KBM-7 (cell line): Measurements from ENCODE around the gene MOCOS.

Source experiments
- DNase-seq: peaks from one replicate; pipeline ENCODE4 v3.0.0-alpha.2; 2015
- in situ Hi-C: fragments of 300-500 bp; cut with MboI; formaldehyde crosslinking; loops from 2 replicates; pipeline ENCODE4 v1.14.3; 2020; ENCODE audit warnings: low sequenced_read_pairs, low pct_unique_long_range_greater_than_20kb, mixed read lengths

Gene MOCOS

DNA sequence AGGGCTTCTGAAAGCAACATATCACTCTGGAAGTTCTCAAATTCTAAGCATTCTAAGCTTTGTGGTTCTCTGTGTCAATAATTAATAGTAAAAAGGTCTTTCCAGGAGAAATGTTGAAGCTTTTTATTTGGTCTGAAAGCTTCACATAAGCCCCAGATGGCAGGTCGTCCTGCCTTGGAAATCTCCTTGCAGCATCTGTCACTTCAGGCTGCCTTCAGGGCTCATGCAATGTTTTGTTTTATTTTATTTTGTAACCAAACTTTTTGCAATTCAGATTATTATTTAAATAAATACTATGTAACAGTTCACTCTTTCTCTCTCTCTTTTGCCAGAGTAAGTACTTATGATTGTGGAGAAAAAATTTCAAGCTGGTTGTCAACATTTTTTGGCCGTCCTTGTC is 63.5 kb downstream of the MOCOS start:
- in situ Hi-C loops = loop anchor here (25.0 kb wide), 1 partner anchor 139 kb away; no protein-coding TSS in a partner anchor
- no peak for DNase-seq

DNA sequence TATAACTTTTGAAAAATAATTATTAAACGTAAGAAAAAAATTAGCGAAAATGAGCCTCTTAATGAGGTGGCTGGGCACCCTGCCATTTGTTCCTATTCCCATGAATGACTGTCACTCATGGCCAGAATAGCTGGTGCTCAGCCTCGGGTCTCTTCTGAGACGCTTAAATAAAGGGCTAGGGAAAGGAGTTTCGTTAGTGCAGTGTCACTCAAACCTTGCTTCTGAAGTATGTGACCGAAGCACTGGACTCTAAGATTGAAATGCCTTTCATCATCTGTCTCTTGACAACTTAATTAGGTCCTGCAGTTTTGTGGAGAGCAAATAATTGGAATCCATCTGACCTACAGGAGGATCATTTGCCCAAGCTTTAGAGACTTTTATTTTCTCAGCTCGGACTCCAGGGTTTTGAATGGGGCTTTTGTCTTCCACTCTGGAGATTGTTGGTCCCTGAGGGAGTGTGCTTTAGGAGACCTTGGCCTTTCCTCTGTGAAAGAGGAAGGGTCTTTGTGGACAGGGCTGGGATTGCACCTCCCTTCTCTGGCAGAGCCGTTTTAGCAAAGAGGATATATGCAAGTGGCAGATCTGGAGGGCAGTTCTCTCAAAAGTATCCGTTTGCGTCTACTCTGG is 67.9 kb downstream of the MOCOS start:
- in situ Hi-C loops = loop anchor here (25.0 kb wide), 1 partner anchor 143 kb away; no protein-coding TSS in a partner anchor
- DNase-seq = no peak

DNA sequence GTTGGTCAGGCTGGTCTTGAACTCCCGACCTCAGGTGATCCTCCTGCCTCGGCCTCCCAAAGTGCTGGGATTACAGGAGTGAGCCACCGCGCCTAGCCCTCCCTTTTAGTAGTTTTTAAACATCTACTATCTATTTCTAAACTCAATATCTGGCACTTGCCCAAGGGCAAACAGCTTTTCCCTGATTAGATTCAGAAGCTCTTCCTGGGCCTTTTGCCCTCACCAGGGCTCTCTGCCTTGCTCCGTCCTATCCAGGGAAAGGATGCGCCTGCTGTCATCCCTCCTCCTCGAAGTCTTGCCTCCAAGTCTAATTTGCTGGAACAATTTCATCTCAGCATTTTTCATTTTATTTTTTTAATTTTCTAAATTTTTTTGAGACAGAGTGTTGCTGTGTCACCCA is 68.8 kb downstream of the MOCOS start:
- in situ Hi-C loops = loop anchor here (25.0 kb wide), 1 partner anchor 144 kb away; no protein-coding TSS in a partner anchor
- no peak for DNase-seq

DNA sequence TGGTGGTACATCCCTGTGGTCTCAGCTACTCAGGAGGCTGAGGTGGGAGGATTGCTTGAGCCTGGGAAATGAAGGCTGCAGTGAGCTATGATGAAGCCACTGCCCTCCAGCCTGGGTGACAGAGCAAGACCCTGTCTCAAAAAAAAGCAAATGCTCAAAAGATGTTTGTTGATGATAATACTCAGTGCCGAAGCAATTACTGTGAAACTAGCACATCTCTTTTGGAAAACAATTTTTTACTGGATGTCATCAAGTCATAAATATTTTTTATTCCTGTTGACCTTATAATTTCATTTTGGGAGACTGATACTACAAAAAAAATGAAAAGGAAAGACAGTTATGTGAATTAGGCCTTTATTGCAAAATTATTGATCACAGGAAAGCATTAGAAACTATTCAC is 75.7 kb downstream of the MOCOS start:
- in situ Hi-C loops = loop anchor here (25.0 kb wide), 1 partner anchor 151 kb away; no protein-coding TSS in a partner anchor
- DNase-seq = no peak

DNA sequence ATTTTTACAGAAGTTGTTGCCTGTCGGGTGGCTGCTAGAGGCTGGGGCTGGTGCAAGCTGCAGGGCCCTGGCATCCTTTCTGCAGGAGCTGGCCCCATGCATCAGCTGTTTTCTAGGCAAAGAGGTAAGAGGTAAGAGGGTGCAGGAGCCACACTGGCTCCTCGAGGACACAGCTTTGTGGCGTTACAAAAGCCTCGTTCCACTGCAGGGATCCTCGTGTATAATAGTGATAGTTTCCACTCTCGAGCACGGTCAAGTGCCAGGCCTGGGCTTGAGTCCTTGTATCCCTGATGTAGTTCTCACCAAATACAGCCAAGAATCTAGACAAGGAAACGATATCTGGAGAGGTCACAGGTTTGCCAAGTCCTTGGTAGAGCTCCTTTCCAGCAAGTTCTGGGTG is 77.0 kb downstream of the MOCOS start:
- no peak for DNase-seq
- in situ Hi-C loops = loop anchor here (25.0 kb wide), 1 partner anchor 152 kb away; no protein-coding TSS in a partner anchor

DNA sequence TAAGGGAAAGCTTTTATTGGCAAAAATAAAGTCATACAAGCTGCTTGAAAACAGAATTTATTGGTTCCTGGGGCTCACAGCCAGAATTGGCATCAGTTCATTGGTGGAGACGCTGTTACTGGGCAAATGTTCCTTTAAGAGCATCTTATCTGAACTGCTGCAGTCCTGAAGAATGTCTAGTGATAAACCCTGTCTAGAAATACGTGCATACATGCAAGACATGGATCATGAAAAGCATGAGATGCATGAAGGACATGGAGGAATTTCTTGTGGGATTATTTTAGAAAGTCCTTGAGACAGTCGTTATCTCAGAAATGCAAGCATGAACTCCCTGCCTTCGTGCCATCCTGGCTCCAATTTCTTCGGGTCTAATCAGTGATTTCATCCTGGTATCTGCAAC is 77.7 kb downstream of the MOCOS start:
- in situ Hi-C loops = loop anchor here (25.0 kb wide), 1 partner anchor 153 kb away; no protein-coding TSS in a partner anchor
- no peak for DNase-seq

DNA sequence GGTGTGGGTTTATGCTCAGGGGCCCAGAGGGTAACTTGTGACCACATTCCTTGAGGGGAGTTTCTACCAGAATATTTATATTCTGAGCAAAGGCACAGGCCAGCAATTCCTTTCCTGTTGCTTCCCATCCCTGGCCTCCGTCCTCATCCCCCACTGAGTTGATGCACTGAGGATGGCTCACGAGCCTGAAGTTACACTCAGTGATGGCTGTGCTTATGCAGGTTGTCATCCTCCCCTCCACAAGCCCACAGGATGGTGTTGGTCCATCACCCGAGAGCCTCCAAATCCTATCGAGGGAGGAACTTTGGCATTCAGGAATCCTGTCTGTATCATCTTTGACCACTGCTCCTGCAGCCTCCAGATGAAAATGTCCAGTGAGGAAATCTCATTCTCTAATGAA is 81.9 kb downstream of the MOCOS start:
- DNase-seq = no peak
- in situ Hi-C loops = loop anchor here (25.0 kb wide), 1 partner anchor 157 kb away; no protein-coding TSS in a partner anchor

DNA sequence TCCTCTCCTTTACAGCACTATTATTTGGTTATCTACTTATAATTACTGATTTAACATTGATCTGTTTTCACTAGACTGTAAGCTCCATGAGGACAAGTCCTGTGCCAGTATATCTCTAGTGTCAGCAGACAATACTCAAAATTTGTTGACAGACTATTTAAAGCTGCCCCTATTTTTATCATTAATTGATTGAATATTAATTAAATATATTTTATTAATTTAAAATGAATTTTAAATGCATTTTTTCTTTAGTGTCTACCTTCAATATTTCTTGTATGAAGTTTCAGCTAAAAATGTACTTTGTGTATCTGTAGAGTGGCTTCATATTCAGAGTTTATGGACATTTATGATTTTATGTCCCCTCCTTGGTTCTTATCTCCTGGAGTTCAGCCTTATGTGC is 83.9 kb downstream of the MOCOS start:
- DNase-seq = no peak
- in situ Hi-C loops = loop anchor here (25.0 kb wide), 1 partner anchor 159 kb away; no protein-coding TSS in a partner anchor

DNA sequence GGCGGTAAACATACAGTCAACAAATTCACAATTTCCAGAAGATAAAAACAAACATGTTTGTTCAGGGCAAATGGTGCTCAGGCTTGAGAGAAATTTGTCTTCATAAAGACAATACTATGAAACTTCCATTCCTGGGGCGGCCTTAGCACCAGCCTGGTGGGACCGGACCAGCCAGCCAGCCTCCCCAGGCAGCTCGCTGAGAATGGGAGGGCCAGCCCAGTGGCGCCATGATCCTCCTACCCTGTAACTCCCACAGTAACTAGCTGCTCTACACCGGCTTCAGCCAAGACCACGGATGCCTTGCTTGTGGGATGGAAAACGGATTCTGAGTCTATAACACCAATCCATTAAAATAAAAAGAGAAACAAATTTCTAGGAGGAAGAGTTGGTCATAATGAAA is 86.0 kb downstream of the MOCOS start:
- in situ Hi-C loops = loop anchor here (25.0 kb wide), 1 partner anchor 161 kb away; no protein-coding TSS in a partner anchor

DNA sequence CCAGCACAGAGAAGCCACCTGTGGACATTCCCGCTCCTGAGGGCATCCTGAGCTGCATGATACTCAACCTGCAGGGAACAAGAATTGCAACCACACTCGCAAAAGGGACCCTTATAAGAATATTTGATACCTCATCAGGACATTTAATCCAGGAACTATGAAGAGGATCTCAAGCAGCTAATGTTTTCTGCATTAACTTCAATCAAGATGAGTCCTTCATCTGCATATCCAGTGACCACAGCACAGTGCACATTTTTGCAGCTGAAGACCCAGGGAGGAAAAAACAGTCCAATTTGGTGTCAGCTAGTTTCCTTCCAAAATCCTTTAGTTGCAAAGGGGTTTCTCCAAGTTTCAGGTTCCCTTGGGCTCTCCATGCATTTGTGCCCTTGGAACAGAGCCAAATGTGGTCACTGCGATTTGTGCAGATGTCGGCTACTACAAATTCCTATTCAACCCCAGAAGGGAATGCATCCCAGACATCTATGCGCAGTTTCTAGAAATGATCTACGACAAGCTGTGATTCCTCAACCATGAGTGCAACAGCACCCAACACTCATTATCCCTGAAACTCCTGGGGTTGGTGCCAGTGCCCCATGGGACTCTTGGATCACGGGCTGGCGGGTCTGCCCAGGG is 86.9 kb downstream of the MOCOS start:
- in situ Hi-C loops = loop anchor here (25.0 kb wide), 1 partner anchor 162 kb away; no protein-coding TSS in a partner anchor
- no peak for DNase-seq

More for the DNA sequence above, 86.0 kb downstream of the MOCOS start:
- no peak for DNase-seq

DNA sequence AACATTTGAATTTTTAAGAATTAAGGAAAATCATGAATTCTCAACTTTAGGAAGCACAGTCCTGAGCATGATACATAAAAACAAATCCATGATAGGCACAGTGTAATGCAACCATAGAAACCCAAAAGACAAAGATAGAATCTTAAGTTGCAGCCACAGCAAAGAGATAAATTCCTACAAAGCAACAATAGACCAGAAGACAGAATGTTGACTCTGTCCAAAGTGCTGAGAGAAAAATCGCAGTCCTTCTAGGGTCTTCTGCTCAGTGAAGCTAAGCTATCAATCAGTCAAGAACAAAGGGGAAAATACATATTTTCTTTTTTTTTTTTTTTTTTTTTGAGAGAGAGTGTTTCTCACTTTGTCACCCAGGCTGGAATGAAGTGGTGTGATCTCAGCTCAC is 88.3 kb downstream of the MOCOS start:
- in situ Hi-C loops = loop anchor here (25.0 kb wide), 1 partner anchor 513 kb away; no protein-coding TSS in a partner anchor

DNA sequence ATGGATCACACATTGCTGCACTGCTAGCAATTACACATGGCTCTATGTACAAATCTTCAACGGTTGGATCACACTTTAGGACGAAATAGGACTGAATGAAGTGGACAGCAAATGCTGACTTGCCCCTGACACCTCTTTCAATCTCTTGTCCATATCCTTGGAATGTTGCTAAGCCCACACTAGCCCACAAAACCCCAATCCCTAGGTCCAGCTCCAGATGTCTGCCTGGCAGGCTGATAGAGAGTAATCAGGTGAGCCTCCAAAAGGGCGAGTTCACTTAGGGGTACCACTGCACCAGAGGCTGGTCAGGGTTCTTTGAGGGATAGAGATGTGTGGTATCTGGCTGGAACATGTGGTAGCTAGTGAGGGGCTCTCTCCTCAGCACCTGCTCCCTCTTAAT is 91.7 kb downstream of the MOCOS start:
- no peak for DNase-seq
- in situ Hi-C loops = loop anchor here (25.0 kb wide), 1 partner anchor 517 kb away; no protein-coding TSS in a partner anchor

More for the DNA sequence above, 88.3 kb downstream of the MOCOS start:
- DNase-seq = no peak

DNA sequence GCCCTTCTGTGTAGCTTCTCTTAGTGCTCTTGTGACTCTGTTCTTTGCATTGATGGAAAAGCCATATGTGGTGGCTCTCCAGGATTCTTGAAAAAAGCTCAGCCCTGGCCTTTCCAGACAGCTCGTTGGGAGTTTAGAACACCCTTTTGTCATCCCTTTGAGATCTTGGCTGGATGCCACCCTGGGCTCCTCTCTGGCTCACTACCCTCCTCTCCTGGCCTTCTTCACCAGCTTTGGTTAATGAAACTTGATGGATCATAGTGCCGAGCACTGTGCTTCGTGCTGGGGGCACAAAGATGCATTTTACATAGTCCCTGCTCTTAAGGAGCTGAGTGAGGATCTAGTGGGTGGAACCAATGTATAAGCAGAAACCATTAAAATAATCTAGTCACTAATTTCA is 94.6 kb downstream of the MOCOS start:
- in situ Hi-C loops = loop anchor here (25.0 kb wide), 1 partner anchor 520 kb away; no protein-coding TSS in a partner anchor
- no peak for DNase-seq

DNA sequence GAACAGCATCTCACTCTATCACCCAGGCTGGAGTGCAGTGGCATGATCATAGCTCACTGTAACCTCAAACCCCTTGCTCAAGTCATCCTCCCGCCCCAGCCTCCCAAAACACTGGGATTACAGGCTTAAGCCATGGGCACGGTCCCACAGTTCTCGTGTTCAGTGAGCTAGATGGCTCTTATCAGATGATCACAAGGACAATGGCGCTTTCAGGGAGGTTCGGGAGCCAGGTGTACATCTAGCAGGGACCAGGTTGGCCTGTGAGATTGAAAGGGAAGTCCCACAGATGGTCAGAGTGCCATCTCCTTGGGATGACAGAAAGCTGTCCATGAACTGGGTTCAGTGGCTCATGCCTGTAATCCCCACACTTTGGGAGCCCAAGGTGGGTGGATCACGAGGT is 96.2 kb downstream of the MOCOS start:
- no peak for DNase-seq
- in situ Hi-C loops = loop anchor here (25.0 kb wide), 1 partner anchor 521 kb away; no protein-coding TSS in a partner anchor

DNA sequence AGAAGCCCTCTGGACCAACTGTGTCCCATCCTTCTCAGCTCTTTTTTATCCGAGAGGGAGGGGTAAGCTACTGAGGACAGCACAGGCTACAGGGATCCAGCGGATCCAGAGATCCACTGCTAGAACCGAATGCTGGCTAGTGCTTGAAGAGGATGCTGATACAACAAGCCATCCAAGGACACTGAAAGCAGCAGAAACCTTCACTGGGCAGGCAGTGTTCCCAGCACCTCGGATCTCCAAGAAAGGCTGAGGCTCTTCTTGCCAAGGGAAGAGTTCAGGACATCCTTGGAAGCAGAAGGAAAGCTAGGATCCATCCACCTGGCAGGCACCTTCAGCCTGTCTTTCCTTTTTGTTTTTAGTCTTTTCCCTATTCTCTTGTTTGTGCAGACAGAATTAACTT is 97.0 kb downstream of the MOCOS start:
- in situ Hi-C loops = loop anchor here (25.0 kb wide), 1 partner anchor 522 kb away; no protein-coding TSS in a partner anchor

DNA sequence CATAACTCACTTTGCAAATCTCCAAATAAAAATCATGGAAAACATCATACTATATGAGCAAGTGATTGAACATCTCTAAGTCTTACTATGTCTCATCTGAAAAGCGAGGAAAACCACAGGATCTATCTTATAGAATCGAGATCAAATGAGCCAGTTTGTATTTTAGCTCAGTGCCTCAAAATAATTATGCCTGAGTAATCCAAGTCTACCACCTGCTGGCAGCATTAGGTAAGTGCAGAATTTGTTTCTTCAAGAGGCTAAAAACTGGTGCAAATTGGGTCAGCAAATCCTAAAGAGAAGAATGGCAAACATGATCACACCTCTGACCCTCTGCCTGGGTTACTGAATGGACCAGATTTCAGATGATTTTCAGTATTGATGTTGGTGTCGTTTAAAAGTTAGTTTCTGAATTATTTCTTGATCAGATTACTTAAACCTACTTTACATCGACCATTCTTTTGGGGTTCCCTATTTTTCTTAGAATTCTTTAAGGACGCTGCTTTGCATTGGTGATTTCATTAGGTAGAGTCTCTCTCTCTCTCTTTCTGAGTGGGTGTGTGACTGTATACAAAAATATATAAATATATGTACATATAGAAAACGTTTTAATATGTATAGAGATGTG is 97.5 kb downstream of the MOCOS start:
- in situ Hi-C loops = loop anchor here (25.0 kb wide), 1 partner anchor 522 kb away; no protein-coding TSS in a partner anchor
- DNase-seq = peak; percentile 73

More for the DNA sequence above, 97.0 kb downstream of the MOCOS start:
- DNase-seq = no peak

DNA sequence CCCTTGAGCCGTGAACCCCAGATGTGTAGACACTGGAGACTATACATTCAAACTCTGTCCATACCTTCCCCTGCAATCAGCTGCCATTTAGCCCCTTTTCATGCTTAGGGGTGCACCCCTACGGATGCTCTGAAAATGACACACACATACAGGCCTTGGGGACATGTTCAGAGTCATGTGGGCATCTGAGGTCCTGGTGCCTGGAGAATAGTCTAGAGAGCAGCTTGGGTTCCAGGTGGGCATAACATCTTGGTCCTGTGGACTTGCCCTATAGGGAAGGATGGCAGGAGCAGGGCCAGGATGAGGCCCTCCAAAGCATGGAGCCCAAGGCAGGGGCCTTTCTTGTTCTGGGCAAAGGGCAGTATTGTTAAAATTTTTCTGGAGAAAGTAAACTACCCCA is 100.4 kb downstream of the MOCOS start:
- in situ Hi-C loops = loop anchor here (25.0 kb wide), 1 partner anchor 525 kb away; no protein-coding TSS in a partner anchor
- no peak for DNase-seq

DNA sequence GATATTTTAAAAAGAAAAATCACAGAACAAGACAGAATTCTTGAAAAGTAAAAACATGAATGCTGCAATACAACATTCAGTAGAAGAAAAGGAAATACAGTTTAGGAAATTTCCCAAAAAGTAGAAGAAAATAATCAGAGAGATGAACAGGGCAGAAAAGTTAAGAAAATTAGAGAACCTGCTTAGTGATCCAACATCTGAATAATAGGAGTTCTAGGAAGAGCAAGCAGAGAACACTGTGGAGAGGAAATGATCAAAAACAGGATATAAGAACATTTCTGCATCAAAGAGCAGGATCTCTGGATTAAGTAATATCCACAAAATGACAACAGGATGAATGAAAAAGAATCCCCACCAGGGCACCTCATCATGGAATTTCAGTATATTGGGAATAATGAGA is 101.4 kb downstream of the MOCOS start:
- in situ Hi-C loops = loop anchor here (25.0 kb wide), 1 partner anchor 526 kb away; no protein-coding TSS in a partner anchor
- no peak for DNase-seq

DNA sequence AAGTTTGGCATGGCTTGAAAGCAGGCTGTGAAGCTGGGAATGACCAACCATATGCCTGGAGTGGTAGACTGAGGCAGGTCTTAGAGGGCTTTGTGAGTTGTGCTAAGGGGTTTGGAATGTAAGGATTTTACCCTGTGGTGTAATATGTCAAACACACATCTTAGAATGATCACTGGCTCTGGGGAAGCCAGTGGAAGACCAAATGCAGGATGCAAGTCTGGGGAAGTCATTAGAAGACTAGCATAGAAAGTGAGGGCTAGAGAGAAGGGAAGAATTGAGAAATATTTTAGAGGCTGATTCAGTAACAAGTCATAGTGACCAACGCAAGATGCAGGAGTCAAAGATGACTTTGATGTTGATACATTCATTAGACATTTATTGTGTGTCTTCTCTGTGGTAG is 106.7 kb downstream of the MOCOS start:
- DNase-seq = no peak
- in situ Hi-C loops = loop anchor here (25.0 kb wide), 1 partner anchor 532 kb away; no protein-coding TSS in a partner anchor
